Trophoblast cell (in vitro differentiated cells and primary cell): ENCODE results near the gene SH3BP4.

Experiments
- DNase-seq, 2 donors: peaks; one replicate each; pipeline ENCODE4 v3.0.0-alpha.2; 2016
- H2AFZ ChIP-seq: 2 replicates; pipeline ENCODE4 v1.6.1; 2013; ENCODE audit warnings: low read length, moderate library complexity, mild to moderate bottlenecking; ENCODE audit not compliant: insufficient read depth, poor library complexity
- H2AK5ac ChIP-seq: 2 replicates; pipeline ENCODE4 v1.6.1; 2013; ENCODE audit warnings: mild to moderate bottlenecking, low read length
- H2BK120ac ChIP-seq: 2 replicates; pipeline ENCODE4 v1.6.1; 2013; ENCODE audit warnings: low read length, mild to moderate bottlenecking, moderate library complexity; ENCODE audit not compliant: insufficient read depth, poor library complexity
- H2BK12ac ChIP-seq: 2 replicates; pipeline ENCODE4 v1.6.1; 2013; ENCODE audit warnings: mild to moderate bottlenecking, low read length, moderate library complexity
- H2BK5ac ChIP-seq: 2 replicates; pipeline ENCODE4 v1.6.1; 2013; ENCODE audit warnings: low read length, low read depth, moderate library complexity, mild to moderate bottlenecking; ENCODE audit not compliant: poor library complexity
- H3K14ac ChIP-seq: 2 replicates; pipeline ENCODE4 v1.6.1; 2013; ENCODE audit warnings: mild to moderate bottlenecking, low read length
- H3K18ac ChIP-seq: 2 replicates; pipeline ENCODE4 v1.6.1; 2013; ENCODE audit warnings: mild to moderate bottlenecking, low read length
- H3K23ac ChIP-seq: 2 replicates; pipeline ENCODE4 v1.6.1; 2013; ENCODE audit warnings: low read length
- H3K27ac ChIP-seq: 2 replicates; pipeline ENCODE4 v1.5.1; 2013; ENCODE audit warnings: low read depth, mild to moderate bottlenecking, inconsistent platforms, low read length, moderate library complexity
- H3K27me3 ChIP-seq: 2 replicates; pipeline ENCODE4 v1.6.1; 2013; ENCODE audit warnings: inconsistent platforms, mild to moderate bottlenecking, low read length, moderate library complexity; ENCODE audit not compliant: insufficient read depth
- H3K36me3 ChIP-seq, 2 experiments: 1 replicate in 1 of 2; 2 replicates in 1 of 2; pipeline ENCODE4 v1.6.1; 2013; ENCODE audit warnings: low read length in 2 of 2, mild to moderate bottlenecking in 2 of 2, moderate library complexity in 1 of 2; ENCODE audit not compliant: insufficient read depth in 2 of 2, control insufficient read depth in 1 of 2
- H3K4ac ChIP-seq: 2 replicates; pipeline ENCODE4 v1.6.1; 2013; ENCODE audit warnings: low read depth, mild to moderate bottlenecking, low read length, moderate library complexity
- H3K4me1 ChIP-seq, 2 experiments: 1 replicate in 1 of 2; 2 replicates in 1 of 2; pipeline ENCODE4 v1.6.1; 2013; ENCODE audit warnings: low read length in 2 of 2, mild to moderate bottlenecking in 2 of 2, moderate library complexity in 1 of 2; ENCODE audit not compliant: insufficient read depth in 2 of 2, control insufficient read depth in 1 of 2
- H3K4me2 ChIP-seq: 2 replicates; pipeline ENCODE4 v1.6.1; 2013; ENCODE audit warnings: inconsistent platforms, mild to moderate bottlenecking, low read length, moderate library complexity
- H3K4me3 ChIP-seq: 2 replicates; pipeline ENCODE4 v1.5.1; 2013; ENCODE audit warnings: mild to moderate bottlenecking, low read depth, low read length, inconsistent platforms
- H3K79me1 ChIP-seq: one replicate; pipeline ENCODE4 v1.6.1; 2013; ENCODE audit warnings: low read length
- H3K79me2 ChIP-seq: 2 replicates; pipeline ENCODE4 v1.6.1; 2013; ENCODE audit warnings: low read length, mild to moderate bottlenecking; ENCODE audit not compliant: control insufficient read depth, insufficient read depth, poor library complexity
- H3K9ac ChIP-seq: 2 replicates; pipeline ENCODE4 v1.6.1; 2013; ENCODE audit warnings: mild to moderate bottlenecking, low read length
- H3K9me3 ChIP-seq: 2 replicates; pipeline ENCODE4 v1.6.1; 2013; ENCODE audit warnings: low read depth, mild to moderate bottlenecking, control low read depth, inconsistent platforms, low read length; ENCODE audit not compliant: insufficient read depth
- H4K12ac ChIP-seq: 2 replicates; pipeline ENCODE4 v1.6.1; 2013; ENCODE audit warnings: low read depth, mild to moderate bottlenecking, low read length, moderate library complexity
- H4K8ac ChIP-seq: 2 replicates; pipeline ENCODE4 v1.6.1; 2013; ENCODE audit warnings: low read depth, mild to moderate bottlenecking, low read length, moderate library complexity
- H4K91ac ChIP-seq: one replicate; pipeline ENCODE4 v1.6.1; 2013; ENCODE audit warnings: low read depth, mild to moderate bottlenecking, low read length, moderate library complexity
- WGBS: extraction: QIAGEN DNeasy Blood & Tissue Kit; methylation state at CpG from one replicate; pipeline ENCODE4 v1.1.7; 2013; ENCODE audit warnings: missing lambda C conversion rate; ENCODE audit not compliant: insufficient read length, insufficient coverage; ENCODE audit errors: extremely low coverage; 5-methylcytosine and 5-hydroxymethylcytosine counted together

The SH3BP4 gene

DNA sequence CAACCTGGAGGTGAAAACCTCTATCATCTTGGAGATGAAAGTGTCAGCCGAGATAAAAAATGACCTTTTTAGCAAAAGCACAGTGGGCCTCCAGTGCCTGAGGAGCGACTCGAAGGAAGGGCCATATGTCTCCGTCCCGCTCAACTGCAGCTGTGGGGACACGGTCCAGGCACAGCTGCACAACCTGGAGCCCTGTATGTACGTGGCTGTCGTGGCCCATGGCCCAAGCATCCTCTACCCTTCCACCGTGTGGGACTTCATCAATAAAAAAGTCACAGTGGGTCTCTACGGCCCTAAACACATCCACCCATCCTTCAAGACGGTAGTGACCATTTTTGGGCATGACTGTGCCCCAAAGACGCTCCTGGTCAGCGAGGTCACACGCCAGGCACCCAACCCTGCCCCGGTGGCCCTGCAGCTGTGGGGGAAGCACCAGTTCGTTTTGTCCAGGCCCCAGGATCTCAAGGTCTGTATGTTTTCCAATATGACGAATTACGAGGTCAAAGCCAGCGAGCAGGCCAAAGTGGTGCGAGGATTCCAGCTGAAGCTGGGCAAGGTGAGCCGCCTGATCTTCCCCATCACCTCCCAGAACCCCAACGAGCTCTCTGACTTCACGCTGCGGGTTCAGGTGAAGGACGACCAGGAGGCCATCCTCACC, 90.2 kb downstream of the SH3BP4 start:
- Histone ChIP-seq H3K4ac (no peak overlapping the region), H4K8ac (no peak overlapping the region), H2BK120ac (no peak overlapping the region), H3K27ac (no peak overlapping the region), H3K14ac (no peak overlapping the region), H3K27me3 (no peaks in the 10 kb centered on the region), H3K9ac (no peak overlapping the region), H3K4me2 (no peak overlapping the region), H3K79me2 (no peaks in the 10 kb centered on the region), H3K4me3 (no peak overlapping the region), H4K91ac (no peak overlapping the region), H3K4me1 (peaks cover 0 to 4% of the 10 kb centered on the region in 2 experiments), H3K79me1 (no peaks in the 10 kb centered on the region), H4K12ac (no peak overlapping the region), H3K23ac (no peak overlapping the region), H2AK5ac (no peak overlapping the region), H3K9me3 (peaks cover 10% of the 10 kb centered on the region), H3K36me3 (peaks cover 54 to 59% of the 10 kb centered on the region in 2 experiments), H2AFZ (no peak overlapping the region), H2BK12ac (no peak overlapping the region), H3K18ac (no peak overlapping the region), H2BK5ac (no peak overlapping the region)
- no peak for DNase-seq
- WGBS: no CpG with 5 or more reads among the region's 25 CpGs

GRCh38 chr2:235042576-235043515, 91.0 kb downstream of the SH3BP4 start:
- no peak overlapping the region for H2AK5ac ChIP-seq
- no peak overlapping the region for H4K12ac ChIP-seq
- H2BK12ac ChIP-seq: no peak overlapping the region
- no peak overlapping the region for H3K27ac ChIP-seq
- H3K4me2 ChIP-seq: no peak overlapping the region
- peak overlapping the region; percentile 11 for H3K18ac ChIP-seq
- H3K79me2 ChIP-seq: no peaks in the 10 kb centered on the region
- no peaks in the 10 kb centered on the region for H3K79me1 ChIP-seq
- no peak overlapping the region for H3K4ac ChIP-seq
- DNase-seq: no peak
- no peak overlapping the region for H3K4me3 ChIP-seq
- peaks cover 0 to 4% of the 10 kb centered on the region in 2 experiments for H3K4me1 ChIP-seq
- no CpG with 5 or more reads among the region's 49 CpGs for WGBS
- no peak overlapping the region for H4K8ac ChIP-seq
- H3K9me3 ChIP-seq: peaks cover 10% of the 10 kb centered on the region
- no peak overlapping the region for H2BK5ac ChIP-seq
- H3K9ac ChIP-seq: no peak overlapping the region
- H2BK120ac ChIP-seq: no peak overlapping the region
- H2AFZ ChIP-seq: no peak overlapping the region
- peaks cover 53 to 59% of the 10 kb centered on the region in 2 experiments for H3K36me3 ChIP-seq
- H3K27me3 ChIP-seq: no peaks in the 10 kb centered on the region
- no peak overlapping the region for H4K91ac ChIP-seq
- H3K23ac ChIP-seq: no peak overlapping the region
- H3K14ac ChIP-seq: no peak overlapping the region

DNA sequence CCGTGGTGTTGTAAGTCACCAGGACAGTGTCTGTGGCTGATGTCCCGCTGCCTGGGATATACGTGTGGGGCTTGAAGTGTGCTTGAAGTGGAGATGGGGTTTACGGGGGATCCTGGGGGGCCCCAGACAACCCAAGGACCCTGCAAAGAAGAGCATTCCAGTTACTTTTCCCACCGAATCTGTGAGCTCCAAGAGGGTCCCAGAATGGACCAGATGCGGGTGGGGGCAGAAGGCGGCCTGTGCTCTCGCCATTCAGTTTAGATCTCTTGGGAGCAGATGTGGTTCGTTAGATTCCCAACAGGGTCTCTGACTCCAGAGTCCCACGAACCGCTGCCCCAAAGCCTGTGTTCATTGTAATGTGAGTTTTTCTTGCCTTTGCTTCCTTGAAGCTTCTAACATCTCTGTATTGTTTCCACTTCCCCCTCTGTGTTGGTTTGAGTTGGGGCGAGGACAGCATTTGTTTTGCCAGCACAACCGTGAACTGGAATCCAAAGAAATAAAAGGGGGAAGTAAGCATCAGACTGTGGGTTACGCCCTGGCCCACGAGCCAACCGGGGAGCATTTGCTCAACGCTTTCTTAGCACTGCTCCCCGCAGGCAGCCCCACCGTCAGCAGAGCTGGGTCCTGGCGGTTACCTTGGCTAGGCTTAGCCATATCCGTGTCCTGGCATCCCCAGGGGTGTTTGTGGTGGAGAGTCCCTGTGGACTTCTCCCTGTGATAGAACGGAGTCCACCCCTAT, 92.1 kb downstream of the SH3BP4 start:
- WGBS: no CpG with 5 or more reads among the region's 22 CpGs
- no peak overlapping the region for H4K91ac ChIP-seq
- no peak overlapping the region for H3K27ac ChIP-seq
- no peak overlapping the region for H2BK120ac ChIP-seq
- H3K18ac ChIP-seq: no peak overlapping the region
- no peak overlapping the region for H2AFZ ChIP-seq
- no peak for DNase-seq
- H3K4me2 ChIP-seq: no peak overlapping the region
- H3K36me3 ChIP-seq: peaks cover 53 to 58% of the 10 kb centered on the region in 2 experiments
- H3K4me3 ChIP-seq: no peak overlapping the region
- H2BK5ac ChIP-seq: no peak overlapping the region
- H2BK12ac ChIP-seq: no peak overlapping the region
- no peak overlapping the region for H4K12ac ChIP-seq
- H4K8ac ChIP-seq: no peak overlapping the region
- H3K79me2 ChIP-seq: no peaks in the 10 kb centered on the region
- H3K79me1 ChIP-seq: no peaks in the 10 kb centered on the region
- H3K9me3 ChIP-seq: peaks cover 10% of the 10 kb centered on the region
- H3K27me3 ChIP-seq: no peaks in the 10 kb centered on the region
- no peak overlapping the region for H3K23ac ChIP-seq
- no peak overlapping the region for H3K9ac ChIP-seq
- no peak overlapping the region for H2AK5ac ChIP-seq
- no peak overlapping the region for H3K14ac ChIP-seq
- no peak overlapping the region for H3K4ac ChIP-seq
- peaks cover 0 to 4% of the 10 kb centered on the region in 2 experiments for H3K4me1 ChIP-seq

- Histone ChIP-seq H4K12ac (no peak overlapping the region), H3K9me3 (peaks cover 10% of the 10 kb centered on the region), H3K4me2 (no peak overlapping the region), H3K79me2 (no peaks in the 10 kb centered on the region), H3K23ac (no peak overlapping the region), H2AFZ (no peak overlapping the region), H3K18ac (no peak overlapping the region), H3K4ac (no peak overlapping the region), H2BK12ac (no peak overlapping the region), H3K27me3 (no peaks in the 10 kb centered on the region), H2AK5ac (no peak overlapping the region), H2BK120ac (no peak overlapping the region), H4K8ac (no peak overlapping the region), H3K36me3 (peaks cover 56 to 58% of the 10 kb centered on the region in 2 experiments), H3K9ac (no peak overlapping the region), H3K4me3 (no peak overlapping the region), H3K14ac (no peak overlapping the region), H3K27ac (no peak overlapping the region), H4K91ac (no peak overlapping the region), H3K79me1 (no peaks in the 10 kb centered on the region), H3K4me1 (peaks cover 4 to 10% of the 10 kb centered on the region in 2 experiments), H2BK5ac (no peak overlapping the region)
- whole genome bisulfite sequencing: no CpG with 5 or more reads among the region's 32 CpGs
- peak in 1 of 2 donors; percentile 37 for DNase-seq
Measured at GRCh38 chr2:235044501-235045271, 92.9 kb downstream of the SH3BP4 start.
